SU-DHL-6 (cell line): ENCODE measurements around the gene ADRA2A.

Source experiments
- H2AFZ ChIP-seq: fragments of 200-600 bp; sonication (generic); 2 replicates; pipeline ENCODE4 v1.6.1; 2014; ENCODE audit warnings: low read depth, mild to moderate bottlenecking, moderate library complexity, mixed read lengths, antibody characterized with exemption, low read length; ENCODE audit not compliant: severe bottlenecking
- H3F3A ChIP-seq: fragments of 200-600 bp; shearing (Covaris generic); 2 replicates; pipeline ENCODE4 v1.6.0; 2016; ENCODE audit warnings: antibody characterized with exemption, mild to moderate bottlenecking; ENCODE audit not compliant: insufficient read depth
- H3K27ac ChIP-seq: fragments of 200-600 bp; sonication (generic); 2 replicates; pipeline ENCODE4 v1.5.1; 2016; ENCODE audit warnings: low read depth, mild to moderate bottlenecking, low read length, moderate library complexity, mixed read lengths
- H3K27me3 ChIP-seq: fragments of 200-600 bp; sonication (generic), shearing (Covaris generic); 2 replicates; pipeline ENCODE4 v1.6.0; 2014; ENCODE audit warnings: mild to moderate bottlenecking, low read length
- H3K36me3 ChIP-seq: fragments of 200-600 bp; sonication (generic); 2 replicates; pipeline ENCODE4 v1.6.1; 2014; ENCODE audit warnings: mild to moderate bottlenecking, low read length, mixed read lengths
- H3K4me2 ChIP-seq: fragments of 300-600, 200-600 bp; shearing (Covaris generic), sonication (generic); 2 replicates; pipeline ENCODE4 v1.6.0; 2014; ENCODE audit warnings: low read length, low read depth, mild to moderate bottlenecking; ENCODE audit not compliant: poor library complexity, severe bottlenecking
- H3K4me3 ChIP-seq: fragments of 200-600 bp; sonication (generic); 2 replicates; pipeline ENCODE4 v1.5.1; 2014; ENCODE audit warnings: antibody characterized with exemption, low read length, mild to moderate bottlenecking, mixed read lengths; ENCODE audit not compliant: insufficient read depth, poor library complexity, severe bottlenecking
- H3K79me2 ChIP-seq: fragments of 200-600 bp; sonication (generic); 2 replicates; pipeline ENCODE4 v1.6.1; 2014; ENCODE audit warnings: mild to moderate bottlenecking, low read length, moderate library complexity; ENCODE audit not compliant: insufficient read depth
- H3K9ac ChIP-seq: fragments of 200-600 bp; sonication (generic); 2 replicates; pipeline ENCODE4 v1.7.0; 2014; ENCODE audit warnings: mild to moderate bottlenecking, low read length
- H3K9me2 ChIP-seq: fragments of 200-600 bp; sonication (generic); replicated peaks from 2 replicates; pipeline ENCODE4 v1.6.1; 2014; ENCODE audit warnings: low read length; ENCODE audit not compliant: insufficient read depth
- H3K9me3 ChIP-seq: fragments of 200-600 bp; sonication (generic); 2 replicates; pipeline ENCODE4 v1.6.1; 2014; ENCODE audit warnings: low read length, mixed read lengths; ENCODE audit not compliant: insufficient read depth
- H4K20me1 ChIP-seq: fragments of 200-600 bp; sonication (generic); 2 replicates; pipeline ENCODE4 v1.6.1; 2014; ENCODE audit warnings: low read depth, mild to moderate bottlenecking, antibody characterized with exemption, low read length, moderate library complexity, mixed read lengths
- EZH2phosphoT487 ChIP-seq: fragments of 200-600 bp; sonication (generic), shearing (Covaris generic); conservative IDR thresholded peaks from 2 replicates; pipeline ENCODE4 v1.6.1; 2018; ENCODE audit warnings: mild to moderate bottlenecking, antibody characterized with exemption, low read length, moderate library complexity, mixed read lengths
- TF ChIP-seq, protein P1 (sequence below): fragments of 200-600 bp; sonication (generic); IDR thresholded peaks from one replicate; pipeline ENCODE4 v1.5.1; 2017; ENCODE audit warnings: antibody characterized with exemption, mild to moderate bottlenecking, low read length, moderate library complexity; ENCODE audit not compliant: insufficient read depth, poor library complexity, severe bottlenecking

Gene ADRA2A

DNA sequence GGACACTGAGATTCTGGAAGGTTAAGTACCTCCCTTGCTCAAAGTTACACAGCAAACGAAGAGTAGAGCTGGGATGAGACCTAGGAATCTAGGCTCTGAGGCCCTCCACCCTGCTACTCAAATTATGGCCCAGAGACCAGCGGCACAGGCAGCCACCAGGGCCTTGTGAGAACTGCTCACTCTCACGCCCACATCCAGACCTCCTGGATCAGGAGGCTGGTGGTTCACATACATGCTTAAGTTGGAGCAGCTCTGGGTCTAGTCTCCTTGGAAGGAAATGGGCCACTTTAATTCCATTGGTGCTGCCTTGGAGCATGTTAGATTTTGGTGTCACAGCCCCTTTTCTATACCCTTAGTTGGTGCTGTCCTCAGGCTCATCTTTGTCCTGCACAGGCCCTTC, 41.9 kb downstream of the ADRA2A start:
- no peaks in the 10 kb centered on the region for H3K27me3 ChIP-seq
- no peak overlapping the region for H3K4me3 ChIP-seq
- no peaks in the 10 kb centered on the region for H3K79me2 ChIP-seq
- no peak overlapping the region for H3K4me2 ChIP-seq
- no peak overlapping the region for H3K27ac ChIP-seq
- no peaks in the 10 kb centered on the region for H3K9me2 ChIP-seq
- H3K9me3 ChIP-seq: no peaks in the 10 kb centered on the region
- no peaks in the 10 kb centered on the region for H4K20me1 ChIP-seq
- no peaks in the 10 kb centered on the region for H3F3A ChIP-seq
- H3K36me3 ChIP-seq: no peaks in the 10 kb centered on the region
- TF ChIP-seq, protein P1, sequence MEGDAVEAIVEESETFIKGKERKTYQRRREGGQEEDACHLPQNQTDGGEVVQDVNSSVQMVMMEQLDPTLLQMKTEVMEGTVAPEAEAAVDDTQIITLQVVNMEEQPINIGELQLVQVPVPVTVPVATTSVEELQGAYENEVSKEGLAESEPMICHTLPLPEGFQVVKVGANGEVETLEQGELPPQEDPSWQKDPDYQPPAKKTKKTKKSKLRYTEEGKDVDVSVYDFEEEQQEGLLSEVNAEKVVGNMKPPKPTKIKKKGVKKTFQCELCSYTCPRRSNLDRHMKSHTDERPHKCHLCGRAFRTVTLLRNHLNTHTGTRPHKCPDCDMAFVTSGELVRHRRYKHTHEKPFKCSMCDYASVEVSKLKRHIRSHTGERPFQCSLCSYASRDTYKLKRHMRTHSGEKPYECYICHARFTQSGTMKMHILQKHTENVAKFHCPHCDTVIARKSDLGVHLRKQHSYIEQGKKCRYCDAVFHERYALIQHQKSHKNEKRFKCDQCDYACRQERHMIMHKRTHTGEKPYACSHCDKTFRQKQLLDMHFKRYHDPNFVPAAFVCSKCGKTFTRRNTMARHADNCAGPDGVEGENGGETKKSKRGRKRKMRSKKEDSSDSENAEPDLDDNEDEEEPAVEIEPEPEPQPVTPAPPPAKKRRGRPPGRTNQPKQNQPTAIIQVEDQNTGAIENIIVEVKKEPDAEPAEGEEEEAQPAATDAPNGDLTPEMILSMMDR: no peak
- TF ChIP-seq EZH2phosphoT487: no peak
- no peak overlapping the region for H3K9ac ChIP-seq
- H2AFZ ChIP-seq: no peak overlapping the region

- TF ChIP-seq, protein P1: no peak
- no peak for TF ChIP-seq EZH2phosphoT487
- H3K9me3 ChIP-seq: no peaks in the 10 kb centered on the region
Measured at GRCh38 chr10:111119637-111120036, 42.8 kb downstream of the ADRA2A start.

DNA sequence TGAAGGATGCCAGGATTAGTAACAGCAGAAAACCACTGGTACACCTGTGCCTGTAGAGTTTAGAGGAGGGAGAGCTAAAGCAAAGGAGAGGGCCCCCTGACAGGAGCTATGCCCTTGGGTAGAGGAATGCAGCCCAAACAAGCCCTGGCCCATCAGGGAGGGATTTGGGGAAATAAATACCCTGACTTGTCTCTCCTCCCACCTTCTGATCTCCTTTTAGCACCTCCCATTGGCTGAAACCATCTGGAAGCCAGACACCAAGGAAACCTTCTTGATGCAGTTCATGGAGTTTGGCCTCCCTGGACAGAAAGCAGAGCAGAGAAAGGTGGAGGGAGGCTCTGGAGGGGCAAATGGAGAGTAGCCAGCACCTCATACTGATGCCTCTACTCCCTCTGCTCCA, 45.3 kb downstream of the ADRA2A start:
- no peaks in the 10 kb centered on the region for H3K9me3 ChIP-seq
- H3K36me3 ChIP-seq: no peaks in the 10 kb centered on the region
- no peak overlapping the region for H2AFZ ChIP-seq
- TF ChIP-seq EZH2phosphoT487: no peak
- TF ChIP-seq, protein P1: no peak
- no peak overlapping the region for H3K4me2 ChIP-seq
- H3K9ac ChIP-seq: no peak overlapping the region
- H3F3A ChIP-seq: no peaks in the 10 kb centered on the region
- no peaks in the 10 kb centered on the region for H3K79me2 ChIP-seq
- no peak overlapping the region for H3K27ac ChIP-seq
- no peaks in the 10 kb centered on the region for H3K9me2 ChIP-seq
- H3K4me3 ChIP-seq: no peak overlapping the region
- no peaks in the 10 kb centered on the region for H4K20me1 ChIP-seq
- no peaks in the 10 kb centered on the region for H3K27me3 ChIP-seq

More at GRCh38 chr10:111119637-111120036, 42.8 kb downstream of the ADRA2A start:
- no peaks in the 10 kb centered on the region for H3K9me2 ChIP-seq
- H3K4me2 ChIP-seq: no peak overlapping the region
- H3K27ac ChIP-seq: no peak overlapping the region
- H3K27me3 ChIP-seq: no peaks in the 10 kb centered on the region
- no peak overlapping the region for H2AFZ ChIP-seq
- no peaks in the 10 kb centered on the region for H3F3A ChIP-seq
- H3K4me3 ChIP-seq: no peak overlapping the region
- H3K36me3 ChIP-seq: no peaks in the 10 kb centered on the region
- no peaks in the 10 kb centered on the region for H4K20me1 ChIP-seq
- no peaks in the 10 kb centered on the region for H3K79me2 ChIP-seq
- H3K9ac ChIP-seq: no peak overlapping the region
